Ovary (tissue), 9 donors: ENCODE measurements around the gene MTRF1L. TPM values are rescaled to one million over a fixed set of nuclear protein-coding genes. Genes with fewer than 3 reads are reported as not detected.

Source experiments
- DNase-seq, 5 donors: peaks; one replicate each; pipeline ENCODE4 v3.0.0-alpha.2; 2019 to 2020
- H3K27ac ChIP-seq, 2 donors: fragments of 200-600 bp; one replicate each; pipeline versions ENCODE4 v1.5.1 to v1.8.0; 2019 to 2022
- H3K27me3 ChIP-seq: fragments of 200-600 bp; one replicate; pipeline ENCODE4 v1.8.0; 2022
- H3K36me3 ChIP-seq: fragments of 200-600 bp; sonication (generic); one replicate; pipeline ENCODE4 v1.5.1; 2019
- H3K4me1 ChIP-seq: one replicate; pipeline ENCODE4 v1.8.1; 2013; ENCODE audit warnings: mild to moderate bottlenecking, moderate library complexity; ENCODE audit not compliant: insufficient read depth
- H3K4me3 ChIP-seq: fragments of 200-600 bp; sonication (generic); one replicate; pipeline ENCODE4 v1.5.1; 2017
- H3K9me3 ChIP-seq, 2 donors: fragments of 200-600 bp in 1 of 2; sonication (generic) in 1 of 2; one replicate each; pipeline versions ENCODE4 v1.5.1 to v1.8.1; 2013 to 2019; ENCODE audit warnings: mild to moderate bottlenecking in 1 of 2, moderate library complexity in 1 of 2
- CTCF ChIP-seq, 3 donors: fragments of 450-650 bp in 2 of 3; fragments of 200-600 bp in 1 of 3; IDR thresholded peaks; one replicate each; pipeline versions ENCODE4 v1.5.1 to v1.8.0; 2016 to 2022; ENCODE audit warnings: antibody characterized with exemption in 3 of 3, mild to moderate bottlenecking in 1 of 3
- EP300 ChIP-seq: sonication (generic); formaldehyde crosslinking; IDR thresholded peaks from one replicate; pipeline ENCODE4 v1.6.1; 2017; ENCODE audit warnings: antibody characterized with exemption
- POLR2A ChIP-seq: fragments of 450-650 bp; IDR thresholded peaks from one replicate; pipeline ENCODE4 v1.6.1; 2017; ENCODE audit warnings: antibody characterized with exemption, mild to moderate bottlenecking, moderate library complexity
- WGBS, 3 donors: extraction: QIAGEN DNeasy Blood & Tissue Kit in 1 of 3; methylation state at CpG; one replicate each; pipeline versions ENCODE4 v1.1.5 to v1.1.7; 2013 to 2017; 5-methylcytosine and 5-hydroxymethylcytosine counted together
- intact Hi-C, 4 donors: fragments of 100-400 bp; cut with DNase I; formaldehyde crosslinking; loops; one replicate each; pipeline versions ENCODE4 v1.11.0 to v1.15.1; 2022 to 2023
- polyA plus RNA-seq, 2 donors: library from polyadenylated mRNA; stranded (reverse); fragments of 200-250 nt in 1 of 2; fragments of 350-450 nt in 1 of 2; fragmentation: Illumina TruSeq in 1 of 2; extraction: RNeasy Lipid Tissue Mini Kit (QIAGEN cat#74804) in 1 of 2; gene quantifications; one replicate each; pipeline ENCODE4 v1.2.3, GENCODE V29; 2013 to 2014
- total RNA-seq, 7 donors: library from RNA; depleted of rRNA in 2 of 7; stranded (reverse); fragments of >200 nt in 2 of 7; fragmentation: NEBNext Ultra II Directional in 3 of 7; extraction: Animal tissue kit (Norgen Biotek cat#: 25700) in 3 of 7; gene quantifications; one replicate each; pipeline versions ENCODE4 v1.1.0 to v1.2.4, GENCODE V29; 2016 to 2023
- donor health status: DM: no; HTN: no; CAD: no; lungs with moderate emphysema.
- donor health status: DM: no; HTN: no; CAD: no.
- donor health status: Bipolar disorder and iron deficiency.
- donor health status: DM: yes; HTN: yes; CAD: no.
- donor health status: DM: no; HTN: no; CAD: no.
- donor health status: DM: yes; HTN: yes; CAD: no.

Gene MTRF1L
- total and polyA plus RNA-seq, 9 donors, result 8.4 to 18.1 (median 15.6) TPM

- Histone ChIP-seq H3K36me3 (no peaks in the 10 kb centered on the region), H3K27me3 (no peaks in the 10 kb centered on the region), H3K4me1 (peaks cover 5% of the 10 kb centered on the region), H3K9me3 (no peaks in the 10 kb centered on the region), H3K4me3 (no peak overlapping the region), H3K27ac (no peak overlapping the region)
- 42 to 50% (median 44%) methylated on average over 2 of the region's 2 CpGs for WGBS, 3 donors
- DNase-seq, result no peak
- intact Hi-C loops, result no loop called here
- TF ChIP-seq EP300 (no peak), CTCF (IDR thresholded peaks at IDR 0.05) (no peak), POLR2A (no peak)
These were observed 21.3 kb downstream of the MTRF1L start for GRCh38 chr6:152981219-152981618.

DNA sequence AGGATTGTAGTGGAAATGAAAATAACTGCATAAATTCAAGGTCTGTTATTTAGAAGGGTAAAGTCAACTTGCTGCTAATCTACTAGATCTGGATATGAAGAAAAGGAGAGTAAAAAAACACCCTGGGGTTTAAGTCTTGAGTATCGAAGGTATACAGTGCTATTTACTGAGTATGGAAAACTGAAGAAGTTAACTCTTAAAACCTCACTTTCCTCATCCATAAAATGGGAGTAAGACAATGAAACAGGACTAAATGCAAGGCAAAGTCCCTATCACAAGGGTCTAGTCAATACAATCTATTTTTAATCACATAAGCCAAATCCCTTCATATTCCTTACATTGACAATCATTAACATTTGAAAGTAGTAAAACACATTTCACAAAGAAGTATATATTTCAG is 21.9 kb downstream of the MTRF1L start:
- TF ChIP-seq CTCF (IDR thresholded peaks at IDR 0.05) (no peak), POLR2A (no peak), EP300 (no peak)
- H3K9me3 ChIP-seq, result no peaks in the 10 kb centered on the region
- no peak overlapping the region for H3K27ac ChIP-seq
- no peak overlapping the region for H3K4me3 ChIP-seq
- no peaks in the 10 kb centered on the region for H3K36me3 ChIP-seq
- 53 to 63% (median 62%) methylated on average over 1 of the region's 1 CpG for WGBS, 3 donors
- intact Hi-C loops, result no loop called here
- H3K27me3 ChIP-seq, result no peaks in the 10 kb centered on the region
- DNase-seq, result no peak
- H3K4me1 ChIP-seq, result peaks cover 5% of the 10 kb centered on the region

- WGBS, 3 donors, result 90 to 96% (median 93%) methylated on average over 1 of the region's 1 CpG
- intact Hi-C loops, result no loop called here
- DNase-seq, result no peak
- no peak overlapping the region for H3K27ac ChIP-seq
- no peak overlapping the region for H3K4me3 ChIP-seq
- TF ChIP-seq CTCF (IDR thresholded peaks at IDR 0.05) (no peak), EP300 (no peak), POLR2A (no peak)
- H3K36me3 ChIP-seq, result no peaks in the 10 kb centered on the region
- H3K9me3 ChIP-seq, result no peaks in the 10 kb centered on the region
- H3K27me3 ChIP-seq, result no peaks in the 10 kb centered on the region
- peaks cover 3% of the 10 kb centered on the region for H3K4me1 ChIP-seq
These were observed 23.4 kb downstream of the MTRF1L start for GRCh38 chr6:152979116-152979515.

GRCh38 chr6:152978058-152978457 is 24.5 kb downstream of the MTRF1L start:
- Histone ChIP-seq H3K27ac (no peak overlapping the region), H3K27me3 (no peaks in the 10 kb centered on the region), H3K4me1 (peaks cover 3% of the 10 kb centered on the region), H3K9me3 (no peaks in the 10 kb centered on the region), H3K36me3 (no peaks in the 10 kb centered on the region), H3K4me3 (no peak overlapping the region)
- DNase-seq, result no peak
- TF ChIP-seq POLR2A (no peak), EP300 (no peak), CTCF (IDR thresholded peaks at IDR 0.05) (no peak)
- WGBS, 3 donors, result 66 to 82% (median 75%) methylated on average over 3 of the region's 3 CpGs
- intact Hi-C loops, result no loop called here

- Histone ChIP-seq H3K4me3 (no peak overlapping the region), H3K36me3 (no peaks in the 10 kb centered on the region)
- TF ChIP-seq EP300 (no peak), POLR2A (no peak)
These were observed 25.0 kb downstream of the MTRF1L start for GRCh38 chr6:152977556-152977955.

More at GRCh38 chr6:152977556-152977955, 25.0 kb downstream of the MTRF1L start:
- Histone ChIP-seq H3K9me3 (no peaks in the 10 kb centered on the region), H3K4me1 (peaks cover 3% of the 10 kb centered on the region), H3K27ac (no peak overlapping the region), H3K27me3 (no peaks in the 10 kb centered on the region)
- no peak for DNase-seq
- intact Hi-C loops, result no loop called here
